Measurements from ENCODE around the gene TACR1.

Gene TACR1

GRCh38 chr2:75041226-75041625, 158.1 kb downstream of the TACR1 start:
- TF ChIP-seq, protein P1, sequence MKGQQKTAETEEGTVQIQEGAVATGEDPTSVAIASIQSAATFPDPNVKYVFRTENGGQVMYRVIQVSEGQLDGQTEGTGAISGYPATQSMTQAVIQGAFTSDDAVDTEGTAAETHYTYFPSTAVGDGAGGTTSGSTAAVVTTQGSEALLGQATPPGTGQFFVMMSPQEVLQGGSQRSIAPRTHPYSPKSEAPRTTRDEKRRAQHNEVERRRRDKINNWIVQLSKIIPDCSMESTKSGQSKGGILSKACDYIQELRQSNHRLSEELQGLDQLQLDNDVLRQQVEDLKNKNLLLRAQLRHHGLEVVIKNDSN (IDR thresholded peaks at IDR 0.05) = no peak
- TF ChIP-seq FOXM1 (IDR thresholded peaks at IDR 0.05; ENCODE audit: borderline replicate concordance, low read depth) (no peak), RAD21 (IDR thresholded peaks at IDR 0.05; ENCODE audit: low read depth) (no peak), CREB1 (IDR thresholded peaks at IDR 0.05; ENCODE audit: low read depth) (no peak)

DNA sequence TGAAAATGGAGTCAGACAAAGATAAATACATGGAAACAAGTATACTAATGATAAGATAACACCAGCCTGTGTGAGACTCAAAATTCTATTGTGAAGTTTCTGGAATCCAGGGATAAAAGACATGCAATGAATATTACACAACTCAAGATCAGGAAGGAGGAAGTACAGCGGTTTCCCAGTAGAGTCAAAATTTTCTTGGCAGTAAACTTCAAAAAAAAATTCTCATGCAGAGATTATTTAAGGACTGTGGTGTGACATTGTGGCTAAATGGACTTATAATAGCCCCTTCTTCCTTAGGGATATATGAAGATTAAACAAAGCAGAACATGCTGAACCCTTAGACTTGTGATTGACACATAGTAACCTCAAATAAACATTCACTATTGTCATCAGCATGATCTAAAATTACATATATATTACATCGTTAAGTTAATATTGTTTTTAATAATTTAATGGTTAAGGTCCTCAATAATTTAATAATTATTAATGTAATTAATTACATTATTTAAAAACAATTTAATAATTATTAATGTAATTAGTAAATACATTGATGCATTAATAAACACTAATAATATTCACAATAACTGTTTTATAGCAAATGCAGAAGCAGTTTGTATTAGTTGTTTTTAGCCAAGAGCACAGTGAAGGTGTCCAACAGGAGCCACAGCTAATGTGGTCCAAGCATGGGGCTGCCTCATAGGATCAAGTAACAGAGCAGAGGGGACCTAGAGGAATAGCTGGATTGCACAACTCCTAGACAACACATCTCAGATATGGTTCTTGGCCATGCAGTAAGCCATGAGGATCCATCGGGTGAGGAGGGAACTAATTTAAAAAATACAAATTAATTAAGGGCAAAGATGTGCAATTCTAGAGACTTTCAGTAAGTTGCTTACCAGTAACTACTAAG, 163.6 kb downstream of the TACR1 start:
- no peak for TF ChIP-seq FOXM1 (IDR thresholded peaks at IDR 0.05; ENCODE audit: borderline replicate concordance, low read depth)
- no peak for TF ChIP-seq TCF12 (IDR thresholded peaks at IDR 0.05; ENCODE audit: low read depth)
- TF ChIP-seq REST (IDR thresholded peaks at IDR 0.05; ENCODE audit: low read depth) = no peak
- TF ChIP-seq NFIC (IDR thresholded peaks at IDR 0.05) = no peak
- no peak for TF ChIP-seq MAX (IDR thresholded peaks at IDR 0.05)
- no peak for TF ChIP-seq YY1 (IDR thresholded peaks at IDR 0.05; ENCODE audit: low read depth)
- no peak for TF ChIP-seq TAF1 (IDR thresholded peaks at IDR 0.05; ENCODE audit: low read depth)
- no peak for TF ChIP-seq RAD21 (IDR thresholded peaks at IDR 0.05; ENCODE audit: low read depth)
- TF ChIP-seq EP300 (IDR thresholded peaks at IDR 0.05; ENCODE audit: borderline replicate concordance) = no peak
- TF ChIP-seq TEAD4 (IDR thresholded peaks at IDR 0.05) = no peak
- TF ChIP-seq CEBPB (IDR thresholded peaks at IDR 0.05) = no peak
- TF ChIP-seq, protein P1 (IDR thresholded peaks at IDR 0.05) = no peak

DNA sequence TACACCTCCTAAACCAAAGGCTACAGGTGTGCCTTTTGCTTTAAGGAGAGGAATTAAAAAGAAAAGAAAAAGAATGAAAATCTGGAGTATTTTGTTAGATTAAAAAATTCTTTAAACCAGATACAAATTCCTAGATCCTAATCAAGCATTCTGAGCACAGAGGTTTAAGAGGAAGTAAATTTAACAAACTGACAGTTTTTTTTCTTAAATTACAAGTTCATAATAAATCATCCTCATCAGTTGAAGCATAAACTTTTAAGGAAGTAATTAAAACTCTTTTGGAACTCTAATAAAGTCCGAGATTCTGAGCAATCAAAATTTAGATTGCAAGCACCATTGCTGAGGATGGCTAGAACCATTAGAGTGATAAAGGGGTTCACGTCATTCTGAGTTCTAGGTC, 165.8 kb downstream of the TACR1 start:
- TF ChIP-seq EP300 (IDR thresholded peaks at IDR 0.05; ENCODE audit: borderline replicate concordance) (no peak), CEBPB (IDR thresholded peaks at IDR 0.05) (no peak), RAD21 (IDR thresholded peaks at IDR 0.05; ENCODE audit: low read depth) (no peak), TEAD4 (IDR thresholded peaks at IDR 0.05) (no peak), NFIC (IDR thresholded peaks at IDR 0.05) (no peak), EGR1 (IDR thresholded peaks at IDR 0.05) (no peak), TAF1 (IDR thresholded peaks at IDR 0.05; ENCODE audit: low read depth) (no peak), TCF12 (IDR thresholded peaks at IDR 0.05; ENCODE audit: low read depth) (no peak), MAX (IDR thresholded peaks at IDR 0.05) (no peak), REST (IDR thresholded peaks at IDR 0.05; ENCODE audit: low read depth) (no peak), CREB1 (IDR thresholded peaks at IDR 0.05; ENCODE audit: low read depth) (no peak)

GRCh38 chr2:75031906-75032803, 167.2 kb downstream of the TACR1 start:
- TF ChIP-seq CEBPB (IDR thresholded peaks at IDR 0.05) (no peak), FOXM1 (IDR thresholded peaks at IDR 0.05; ENCODE audit: borderline replicate concordance, low read depth) (no peak), NFIC (IDR thresholded peaks at IDR 0.05) (no peak), ZBTB7A (IDR thresholded peaks at IDR 0.05; ENCODE audit: low read depth) (no peak), TEAD4 (IDR thresholded peaks at IDR 0.05) (no peak), MAX (IDR thresholded peaks at IDR 0.05) (no peak), TAF1 (IDR thresholded peaks at IDR 0.05; ENCODE audit: low read depth) (no peak)

- TF ChIP-seq ZBTB7A (IDR thresholded peaks at IDR 0.05; ENCODE audit: low read depth) = no peak
- TF ChIP-seq EP300 (IDR thresholded peaks at IDR 0.05; ENCODE audit: borderline replicate concordance) = no peak
- no peak for TF ChIP-seq REST (IDR thresholded peaks at IDR 0.05; ENCODE audit: low read depth)
- TF ChIP-seq, protein P1 (IDR thresholded peaks at IDR 0.05) = no peak
- TF ChIP-seq YY1 (IDR thresholded peaks at IDR 0.05; ENCODE audit: low read depth) = no peak
- TF ChIP-seq NFIC (IDR thresholded peaks at IDR 0.05) = no peak
- TF ChIP-seq CREB1 (IDR thresholded peaks at IDR 0.05; ENCODE audit: low read depth) = no peak
- TF ChIP-seq TCF12 (IDR thresholded peaks at IDR 0.05; ENCODE audit: low read depth) = no peak
- no peak for TF ChIP-seq TAF1 (IDR thresholded peaks at IDR 0.05; ENCODE audit: low read depth)
- TF ChIP-seq FOXM1 (IDR thresholded peaks at IDR 0.05; ENCODE audit: borderline replicate concordance, low read depth) = no peak
- TF ChIP-seq EGR1 (IDR thresholded peaks at IDR 0.05) = no peak
- TF ChIP-seq CEBPB (IDR thresholded peaks at IDR 0.05) = no peak
- no peak for TF ChIP-seq TEAD4 (IDR thresholded peaks at IDR 0.05)
- TF ChIP-seq MAX (IDR thresholded peaks at IDR 0.05) = no peak
Observed at GRCh38 chr2:75031171-75031570, 168.1 kb downstream of the TACR1 start.
